ENCODE data around the gene M1AP. TPM values are rescaled to one million over a fixed set of nuclear protein-coding genes. Genes with fewer than 3 reads are reported as not detected.
A peak's percentile ranks its signal among the peaks of the same experiment; 100 is the strongest.

The M1AP gene
- total and polyA plus RNA-seq, 7 donors: 0.16 to 0.60 (median 0.33) TPM; not detected in 3

- peak overlapping the region in 3 of 4 donors; percentile 65 to 68 (median 67) for H3K27ac ChIP-seq
- TF ChIP-seq EP300 (IDR thresholded peaks at IDR 0.05) (no peak), CTCF (IDR thresholded peaks at IDR 0.05) (no peak), POLR2AphosphoS5 (IDR thresholded peaks at IDR 0.05) (peak in 1 of 4 donors; percentile 16), POLR2A (IDR thresholded peaks at IDR 0.05) (no peak)
- no peaks in the 10 kb centered on the region for H3K27me3 ChIP-seq
- H3K9me3 ChIP-seq: no peaks in the 10 kb centered on the region
- no peaks in the 10 kb centered on the region for H3K36me3 ChIP-seq
- WGBS, 2 donors: 86 to 88% methylated on average over 5 of the region's 5 CpGs
- peak; percentile 63 for DNase-seq
- no peak overlapping the region for H3K4me3 ChIP-seq
- H3K4me1 ChIP-seq: peaks cover 0 to 15% (median 11%) of the 10 kb centered on the region in 4 donors
- intact Hi-C loops (cut with DNase I): no loop called here
Observed at GRCh38 chr2:74567881-74568280, 80.2 kb downstream of the M1AP start.

- Histone ChIP-seq H3K27me3 (peaks cover 0 to 4% (median 0%) of the 10 kb centered on the region in 3 donors), H3K36me3 (no peaks in the 10 kb centered on the region), H3K4me1 (peaks cover 0 to 15% (median 11%) of the 10 kb centered on the region in 4 donors), H3K27ac (peak overlapping the region in 3 of 4 donors; percentile 65 to 68 (median 67)), H3K9me3 (no peaks in the 10 kb centered on the region), H3K4me3 (no peak overlapping the region)
- no peak for DNase-seq
- intact Hi-C loops (cut with DNase I): no loop called here
- TF ChIP-seq POLR2AphosphoS5 (IDR thresholded peaks at IDR 0.05) (peak in 1 of 4 donors; percentile 29), CTCF (IDR thresholded peaks at IDR 0.05) (no peak), POLR2A (IDR thresholded peaks at IDR 0.05) (no peak)
Observed at GRCh38 chr2:74566754-74567085, 81.4 kb downstream of the M1AP start.

- 73 to 84% methylated on average over 7 of the region's 7 CpGs for WGBS, 2 donors
- intact Hi-C loops (cut with DNase I): no loop called here
- H3K36me3 ChIP-seq: no peaks in the 10 kb centered on the region
- H3K9me3 ChIP-seq: no peaks in the 10 kb centered on the region
- TF ChIP-seq CTCF (IDR thresholded peaks at IDR 0.05) (no peak), POLR2AphosphoS5 (IDR thresholded peaks at IDR 0.05) (no peak), POLR2A (IDR thresholded peaks at IDR 0.05) (no peak), EP300 (IDR thresholded peaks at IDR 0.05) (no peak)
- peak overlapping the region in 2 of 4 donors; percentile 65 to 67 for H3K27ac ChIP-seq
- no peak overlapping the region for H3K4me3 ChIP-seq
- H3K27me3 ChIP-seq: peaks cover 0 to 8% (median 0%) of the 10 kb centered on the region in 3 donors
- DNase-seq: no peak
- H3K4me1 ChIP-seq: peaks cover 0 to 15% (median 11%) of the 10 kb centered on the region in 4 donors
Observed at GRCh38 chr2:74566076-74566753, 81.9 kb downstream of the M1AP start.

GRCh38 chr2:74564222-74564621 is 83.9 kb downstream of the M1AP start:
- H3K36me3 ChIP-seq: no peaks in the 10 kb centered on the region
- intact Hi-C loops (cut with DNase I): no loop called here
- peaks cover 0 to 8% (median 0%) of the 10 kb centered on the region in 3 donors for H3K27me3 ChIP-seq
- H3K4me1 ChIP-seq: peaks cover 0 to 15% (median 11%) of the 10 kb centered on the region in 4 donors
- DNase-seq: no peak
- H3K9me3 ChIP-seq: no peaks in the 10 kb centered on the region
- H3K4me3 ChIP-seq: no peak overlapping the region
- H3K27ac ChIP-seq: no peak overlapping the region
- TF ChIP-seq POLR2AphosphoS5 (IDR thresholded peaks at IDR 0.05) (no peak), CTCF (IDR thresholded peaks at IDR 0.05) (no peak), POLR2A (IDR thresholded peaks at IDR 0.05) (no peak), EP300 (IDR thresholded peaks at IDR 0.05) (no peak)
- 89 to 91% methylated on average over 5 of the region's 5 CpGs for WGBS, 2 donors

Data from sigmoid colon (tissue), 7 donors.